GM18951 (cell line): ENCODE data around the gene MFNG.

Experiments
- POLR2A ChIP-seq: IDR thresholded peaks from 4 replicates; pipeline ENCODE4 v1.6.1; 2011; ENCODE audit warnings: mild to moderate bottlenecking; ENCODE audit not compliant: insufficient read length, insufficient read depth; ENCODE audit errors: extremely low read depth
- in situ Hi-C: fragments of 300-500 bp; cut with MboI; formaldehyde crosslinking; loops from one replicate; pipeline ENCODE4 v1.12.0; 2022; ENCODE audit warnings: low sequenced_read_pairs, mixed read lengths, inconsistent platforms; ENCODE audit not compliant: unreplicated experiment

Gene MFNG

GRCh38 chr22:37498289-37498909, 12.2 kb upstream of the MFNG start:
- no peak for TF ChIP-seq POLR2A
- in situ Hi-C loops = no loop called here

- TF ChIP-seq POLR2A = no peak
- in situ Hi-C loops = no loop called here
These were observed 10.9 kb upstream of the MFNG start for GRCh38 chr22:37497062-37497599.

- in situ Hi-C loops = no loop called here
- no peak for TF ChIP-seq POLR2A
These were observed 10.5 kb upstream of the MFNG start for GRCh38 chr22:37496651-37497050.

GRCh38 chr22:37493979-37494378, 7.8 kb upstream of the MFNG start:
- no peak for TF ChIP-seq POLR2A
- in situ Hi-C loops = no loop called here

- in situ Hi-C loops = no loop called here
- TF ChIP-seq POLR2A = no peak
These were observed 6.5 kb upstream of the MFNG start for GRCh38 chr22:37492428-37493344.

GRCh38 chr22:37491559-37492427, 5.6 kb upstream of the MFNG start:
- in situ Hi-C loops = no loop called here
- TF ChIP-seq POLR2A = no peak

- TF ChIP-seq POLR2A = no peak
- in situ Hi-C loops = no loop called here
These were observed 4.9 kb upstream of the MFNG start for GRCh38 chr22:37491106-37491505.

- no peak for TF ChIP-seq POLR2A
- in situ Hi-C loops = no loop called here
These were observed 3.8 kb upstream of the MFNG start for GRCh38 chr22:37489983-37490382.

- in situ Hi-C loops = no loop called here
- TF ChIP-seq POLR2A = no peak
These were observed 2.4 kb upstream of the MFNG start for GRCh38 chr22:37488337-37489135.

- TF ChIP-seq POLR2A = no peak
- in situ Hi-C loops = no loop called here
These were observed 1.4 kb upstream of the MFNG start for GRCh38 chr22:37487571-37487970.

GRCh38 chr22:37487129-37487528, 945 bp upstream of the MFNG start:
- in situ Hi-C loops = no loop called here
- no peak for TF ChIP-seq POLR2A
